ENCODE results near the gene DHCR7.

Gene DHCR7

GRCh38 chr11:71456294-71456693 lies 8.1 kb upstream of the DHCR7 start:
- no peak for DNase-seq

DNA sequence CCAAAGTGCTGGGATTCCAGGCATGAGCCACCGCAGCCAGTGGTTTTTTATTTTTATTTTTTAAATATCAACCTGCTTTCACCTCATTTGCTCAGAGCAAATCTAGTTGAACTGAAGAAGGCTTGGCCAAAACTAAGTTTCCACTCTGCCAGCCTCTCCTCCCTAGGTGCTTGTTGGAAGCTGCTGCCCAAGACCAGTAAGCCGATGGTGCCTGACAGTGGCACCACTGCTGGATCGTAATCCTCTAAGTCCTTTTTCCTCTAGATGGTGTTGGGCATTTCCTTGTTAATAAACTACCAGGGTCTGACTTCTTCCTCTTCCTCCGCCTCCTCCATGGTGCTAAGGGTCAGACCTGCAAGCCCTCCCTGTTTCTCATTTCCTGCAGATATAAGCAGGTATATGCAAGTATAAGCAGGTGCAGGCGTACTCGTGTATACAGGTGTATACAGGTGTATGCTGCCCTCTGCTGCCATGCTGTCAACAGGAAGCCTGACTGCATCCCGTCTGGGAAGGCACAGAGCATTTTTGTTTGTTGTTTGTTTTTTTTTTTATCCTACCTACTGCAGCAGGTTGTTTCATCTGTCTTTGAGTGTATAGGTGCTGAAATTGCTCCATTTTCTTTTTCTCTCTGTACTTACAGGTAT lies 6.4 kb upstream of the DHCR7 start:
- no peak for DNase-seq

GRCh38 chr11:71453918-71454304 lies 5.7 kb upstream of the DHCR7 start:
- DNase-seq = no peak

- peak; percentile 76 to 88 for DNase-seq
These were observed 5.1 kb upstream of the DHCR7 start, which contains the start of gene NADSYN1 for GRCh38 chr11:71453037-71453917. NADSYN1 (plus strand) TSS chr11:71453203; CDS start chr11:71453297, 94 bp downstream.

DNA sequence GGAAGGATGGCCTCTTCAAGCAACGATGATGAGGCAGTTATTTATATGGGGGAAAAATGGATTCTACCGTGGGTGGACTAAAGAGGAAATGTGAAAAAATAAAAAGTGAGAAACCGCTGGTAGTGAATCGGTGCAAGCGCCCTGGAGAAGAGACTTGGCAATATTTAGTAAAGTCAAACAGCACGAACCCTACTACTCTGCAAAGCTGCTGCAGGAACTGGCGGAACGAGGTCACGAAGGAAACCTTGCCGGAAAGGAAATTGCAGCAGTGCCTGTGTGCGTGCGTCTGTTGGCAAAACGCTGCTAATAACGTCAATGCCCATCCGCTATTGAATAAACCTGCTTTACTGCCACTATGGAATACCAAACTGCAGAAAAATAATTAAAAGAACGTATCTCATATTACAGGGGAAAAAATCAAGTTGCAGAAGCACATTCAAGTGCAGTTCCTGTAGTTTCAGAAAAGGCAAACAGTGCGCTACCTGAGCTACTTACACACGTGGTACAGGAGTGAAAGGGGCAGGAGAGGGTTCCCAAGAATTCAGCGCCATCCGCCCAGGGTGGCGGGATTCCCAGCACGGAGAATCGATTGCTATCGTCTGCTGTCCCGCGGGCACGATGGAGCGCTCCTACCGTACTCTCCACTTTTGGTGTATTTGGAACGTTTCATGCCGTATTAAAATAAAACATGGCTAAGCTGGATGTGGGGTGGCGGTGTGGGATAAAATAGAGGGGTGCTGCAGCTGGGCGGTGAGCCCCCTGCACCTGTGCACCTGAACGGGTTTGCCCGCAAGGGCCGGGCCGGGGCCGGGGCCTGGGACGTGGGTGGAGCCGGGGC lies 4.2 kb upstream of the DHCR7 start:
- peak; percentile 80 to 88 for DNase-seq

GRCh38 chr11:71451596-71452198 lies 3.5 kb upstream of the DHCR7 start:
- peak; percentile 48 to 56 for DNase-seq

DNA sequence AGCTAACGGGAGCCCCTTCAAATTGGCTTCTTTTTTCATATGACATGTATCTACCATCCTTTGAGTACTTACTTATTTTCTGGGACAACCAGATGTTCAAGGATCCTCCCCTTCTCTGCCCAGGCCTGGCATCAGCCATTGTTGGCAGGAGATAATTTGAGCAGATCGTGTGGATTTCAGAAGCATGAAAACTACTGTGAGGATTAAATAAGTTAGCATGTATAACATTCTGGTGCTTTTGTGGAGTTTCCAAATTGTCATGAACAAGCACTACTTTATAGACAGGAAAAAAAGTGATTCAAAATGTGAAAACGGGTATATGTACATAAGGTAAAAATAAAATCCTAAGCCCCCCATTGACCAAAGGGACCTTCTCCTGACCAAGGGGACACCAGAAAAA lies 2.7 kb upstream of the DHCR7 start:
- DNase-seq = no peak

DNA sequence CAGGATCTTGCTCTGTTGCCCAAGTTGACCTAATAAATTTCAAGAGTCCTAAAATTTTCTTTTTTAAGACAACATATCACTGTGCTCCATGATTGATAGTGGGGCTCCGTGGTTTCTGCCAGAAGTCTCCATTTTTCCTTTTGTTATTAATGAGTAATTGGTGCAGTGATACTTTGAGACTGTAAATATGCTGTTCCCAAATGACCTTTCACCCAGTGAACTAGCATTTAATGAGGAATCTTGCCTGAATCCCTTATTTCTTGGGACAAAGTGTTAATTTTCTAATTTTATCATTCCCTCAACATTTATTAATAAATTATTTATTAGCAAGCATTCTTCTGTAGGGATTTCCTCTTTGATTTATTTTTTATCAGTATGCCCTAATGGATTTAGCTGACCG lies 2.3 kb upstream of the DHCR7 start:
- no peak for DNase-seq

DNA sequence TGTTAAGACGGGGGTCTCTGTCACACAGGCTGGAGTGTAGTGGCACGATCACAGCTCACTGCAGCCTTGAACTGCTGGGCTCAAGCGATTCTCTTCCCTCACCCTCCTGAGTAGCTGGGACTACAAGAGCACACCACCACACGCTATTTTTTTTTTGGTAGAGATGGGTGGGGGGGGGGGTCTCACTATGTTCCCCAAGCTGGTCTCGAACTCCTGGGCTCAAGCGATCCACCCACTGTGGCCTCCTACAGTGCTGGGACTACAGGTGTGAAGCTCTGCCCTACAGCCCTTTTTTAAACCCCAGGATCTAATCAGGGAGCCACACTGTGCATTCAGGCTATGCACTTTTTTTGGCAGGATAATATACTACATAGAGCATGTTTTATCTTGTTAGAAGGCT lies 1.4 kb upstream of the DHCR7 start:
- DNase-seq = no peak

- peak in 1 of 2 experiments; percentile 31 for DNase-seq
These were observed 369 bp downstream of the DHCR7 start for GRCh38 chr11:71447791-71448256.

DNA sequence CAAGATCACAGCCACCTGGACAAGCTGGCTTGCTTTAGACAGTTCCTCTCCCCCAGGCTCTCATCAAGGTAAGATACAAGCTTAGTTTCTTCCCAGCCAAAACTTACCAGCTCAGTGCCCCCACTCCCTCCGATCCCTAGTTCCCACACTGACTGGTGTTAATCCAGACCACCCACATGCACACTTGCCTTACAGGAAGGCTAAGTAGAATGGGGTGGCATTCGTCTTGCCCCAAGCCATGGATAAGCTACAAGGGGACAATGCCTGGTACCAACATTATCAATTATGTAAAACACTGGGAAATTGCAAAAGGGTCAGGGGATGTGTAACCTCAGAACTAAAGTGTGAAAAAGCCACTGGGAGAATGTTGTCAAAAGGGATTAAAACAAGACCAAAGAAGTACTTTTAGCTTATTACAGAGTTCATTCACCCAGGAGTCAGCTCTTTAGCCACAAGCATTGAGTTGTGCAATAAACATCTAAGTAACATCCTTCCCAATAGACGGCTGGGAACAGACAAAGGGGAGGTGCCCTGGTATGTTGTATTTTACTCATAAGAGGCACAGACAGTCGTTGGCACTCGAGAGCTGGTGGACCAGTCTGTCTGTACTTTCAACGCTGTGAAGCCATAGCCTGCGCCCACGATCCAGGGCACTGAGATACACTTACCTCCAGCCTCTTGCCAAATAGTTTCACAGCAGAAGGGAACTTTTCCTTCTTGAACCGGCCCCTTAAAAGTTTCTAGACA lies 1.1 kb downstream of the DHCR7 start:
- DNase-seq = peak; percentile 79 to 83

DNA sequence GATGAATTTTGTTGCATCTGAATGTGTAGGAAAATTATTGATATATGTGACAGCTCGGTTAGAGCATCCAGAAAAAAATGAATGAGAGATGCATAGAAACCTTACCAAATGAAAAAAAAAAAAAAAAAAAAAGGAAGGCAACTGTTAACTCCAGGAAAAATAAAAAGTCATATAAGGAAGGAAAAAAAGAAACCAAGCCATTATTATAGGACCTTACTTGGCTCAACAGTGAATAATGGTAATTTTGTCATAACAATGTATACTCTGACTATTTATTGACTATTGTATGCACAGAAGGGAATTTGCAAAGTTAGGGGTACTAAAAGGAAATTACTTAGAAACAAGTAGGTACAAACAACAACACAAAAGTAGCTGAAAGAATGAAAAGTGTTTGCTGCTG lies 2.0 kb downstream of the DHCR7 start:
- no peak for DNase-seq

GRCh38 chr11:71444811-71445210 lies 3.4 kb downstream of the DHCR7 start:
- no peak for DNase-seq

GRCh38 chr11:71443736-71444445 lies 4.3 kb downstream of the DHCR7 start:
- DNase-seq = no peak

DNA sequence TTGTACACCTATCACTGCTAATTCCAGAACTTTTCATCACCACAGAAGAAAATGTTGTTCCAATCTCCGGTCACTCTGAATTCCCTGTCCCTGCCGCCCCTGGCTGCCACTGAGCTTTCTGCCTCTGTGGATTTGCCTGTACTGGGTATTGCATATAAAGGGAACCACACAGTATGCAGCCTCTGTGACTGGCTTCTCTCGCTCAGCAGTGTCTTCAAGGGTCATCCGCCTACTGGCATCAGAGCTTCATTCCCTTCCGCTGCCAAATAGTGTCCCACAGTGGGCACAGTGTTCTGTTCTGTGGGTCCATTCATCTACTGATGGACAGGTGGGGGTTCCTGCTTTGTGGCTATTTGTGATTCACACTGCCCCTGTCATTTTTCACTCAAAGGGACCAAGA lies 5.3 kb downstream of the DHCR7 start:
- no peak for DNase-seq

- no peak for DNase-seq
These were observed 6.1 kb downstream of the DHCR7 start for GRCh38 chr11:71442123-71442522.

DNA sequence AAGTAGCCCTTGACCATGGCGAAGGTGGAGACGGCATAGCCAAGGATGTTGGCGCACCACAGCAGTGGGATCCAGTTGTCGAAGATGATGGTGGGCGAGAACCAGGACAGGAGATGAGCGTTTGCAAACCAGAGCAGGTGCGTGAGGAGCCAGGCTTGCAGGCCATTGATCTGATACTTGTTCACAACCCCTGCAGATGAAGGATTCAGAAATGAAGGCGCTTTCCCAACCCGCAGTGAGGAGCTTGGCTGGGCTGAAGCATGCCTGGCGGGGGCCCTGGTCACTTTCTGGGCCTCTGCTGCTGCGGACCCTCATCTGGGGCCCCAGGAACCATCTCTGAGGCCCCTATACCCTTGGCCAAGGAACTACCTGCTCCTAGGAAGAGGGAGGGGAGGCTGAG lies 6.9 kb downstream of the DHCR7 start:
- no peak for DNase-seq

GRCh38 chr11:71440021-71440755 lies 8.0 kb downstream of the DHCR7 start:
- DNase-seq = no peak

GRCh38 chr11:71438650-71439049 lies 9.5 kb downstream of the DHCR7 start:
- no peak for DNase-seq

GRCh38 chr11:71437879-71438278 lies 10.3 kb downstream of the DHCR7 start:
- DNase-seq = peak; percentile 28 to 33

GRCh38 chr11:71437399-71437798 lies 10.8 kb downstream of the DHCR7 start:
- DNase-seq = no peak
